HG03354 (cell line): Measurements from ENCODE around the gene POLA1.

Experiments used
- ATAC-seq: cut with Tn5 transposase; IDR thresholded peaks from one replicate; pipeline ENCODE4 v1.9.1; 2021; ENCODE audit warnings: mild to moderate bottlenecking; ENCODE audit not compliant: unreplicated experiment, poor library complexity, severe bottlenecking

The POLA1 gene

DNA sequence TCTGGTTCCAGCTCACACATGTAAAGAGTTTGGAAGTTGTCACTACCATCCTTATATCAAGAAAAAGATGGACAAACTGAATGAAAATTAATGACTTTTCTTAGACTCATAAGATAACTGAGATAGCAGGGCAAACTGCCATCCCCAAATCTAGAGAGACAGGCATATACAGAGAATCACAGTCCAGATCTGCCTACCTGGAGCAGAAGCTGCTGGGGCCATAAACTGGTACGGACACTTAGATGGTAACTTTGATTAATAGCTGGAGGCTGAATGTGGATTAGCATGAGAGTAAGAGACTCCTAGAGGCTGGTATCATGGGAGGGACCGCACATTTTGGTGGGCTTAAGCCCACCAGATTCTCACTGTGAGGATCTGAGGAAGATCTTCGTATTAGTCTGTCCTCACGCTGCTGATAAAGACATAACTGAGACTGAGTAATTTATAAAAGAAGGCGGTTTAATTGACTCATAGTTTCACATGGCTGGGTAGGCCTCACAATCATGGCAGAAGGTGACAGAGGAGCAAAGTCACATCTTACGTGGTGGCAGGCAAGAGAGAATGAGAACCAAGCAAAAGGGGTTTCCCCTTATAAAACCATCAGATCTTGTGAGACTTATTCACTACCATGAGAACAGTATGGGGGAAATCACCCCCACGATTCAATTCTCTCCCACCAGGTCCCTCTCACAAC, 10.8 kb upstream of the POLA1 start:
- ATAC-seq, result no peak

DNA sequence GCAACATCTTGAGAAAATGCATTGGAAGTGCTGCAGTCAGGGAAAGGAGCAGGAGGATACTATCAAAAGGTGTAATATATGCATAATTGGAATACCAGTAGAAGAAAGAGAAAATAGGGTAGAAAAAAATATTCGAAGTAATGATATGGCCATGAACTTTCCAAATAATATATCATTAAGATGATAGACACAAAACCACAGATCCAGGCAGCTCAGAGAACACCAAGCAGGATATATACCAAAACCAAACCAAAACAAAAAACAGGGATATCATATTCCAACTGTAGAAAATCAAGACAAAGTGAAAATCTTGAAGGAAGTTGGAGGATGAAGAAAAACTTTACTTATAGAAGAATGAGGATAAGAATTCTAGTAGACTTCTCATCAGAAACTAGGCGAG, 9.7 kb upstream of the POLA1 start:
- ATAC-seq, result no peak

DNA sequence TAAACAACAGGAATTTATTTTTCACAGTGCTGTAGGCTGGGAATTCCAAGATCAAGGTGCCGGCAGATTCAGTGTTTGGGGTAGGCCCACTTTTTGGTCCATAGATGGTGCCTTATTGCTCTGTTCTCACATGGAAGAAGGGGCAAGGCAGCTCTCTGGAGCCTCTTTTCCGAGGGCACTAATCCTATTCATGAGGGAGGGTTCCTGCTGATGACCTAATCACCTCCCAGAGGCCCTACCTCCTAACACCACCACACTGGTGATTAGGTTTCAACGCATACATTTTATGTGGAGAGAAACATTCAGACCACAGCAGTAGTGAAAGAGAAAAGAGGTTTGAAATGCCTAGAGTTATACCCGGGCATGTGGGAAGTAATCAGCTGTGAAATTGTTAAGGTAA, 1.4 kb upstream of the POLA1 start:
- ATAC-seq, result no peak

DNA sequence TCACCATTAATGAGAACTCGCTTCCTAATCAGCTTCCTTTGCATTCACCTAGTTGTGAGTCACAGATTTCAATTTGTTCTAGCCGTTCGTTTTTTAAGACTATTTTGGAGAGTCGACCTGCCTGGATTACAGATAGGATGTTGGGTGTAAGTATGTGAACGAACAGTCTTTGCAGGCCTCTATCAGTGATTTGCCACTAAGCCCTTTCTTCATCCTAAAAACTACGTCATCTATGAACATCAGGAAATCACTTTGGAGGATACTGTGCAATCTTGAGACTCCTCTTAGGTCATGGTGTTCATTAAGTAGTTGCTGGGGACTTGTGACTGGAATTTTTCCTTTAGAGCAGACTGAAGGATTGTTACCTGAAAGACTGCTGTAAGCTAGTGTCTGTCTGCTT, 1.1 kb downstream of the POLA1 start:
- no peak for ATAC-seq

DNA sequence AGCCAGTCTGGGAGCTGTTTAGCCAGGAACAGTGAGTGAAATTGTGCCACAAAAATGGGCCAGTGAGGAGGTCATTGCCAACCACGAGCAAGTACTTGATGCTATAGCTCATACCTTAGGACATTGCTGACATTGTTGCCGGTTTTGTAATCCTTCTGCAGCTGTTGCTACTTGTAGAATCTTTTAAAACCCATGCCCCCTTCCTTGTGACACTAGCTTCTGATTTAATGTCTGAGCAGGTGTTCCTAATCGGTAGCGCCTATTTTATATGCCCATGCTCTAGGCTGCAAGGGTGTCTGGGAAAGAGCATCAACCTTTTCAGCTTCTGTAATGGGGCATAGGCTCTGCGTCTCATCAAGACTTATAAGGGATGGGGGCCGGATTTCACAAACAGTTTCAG, 2.6 kb downstream of the POLA1 start:
- ATAC-seq, result no peak

DNA sequence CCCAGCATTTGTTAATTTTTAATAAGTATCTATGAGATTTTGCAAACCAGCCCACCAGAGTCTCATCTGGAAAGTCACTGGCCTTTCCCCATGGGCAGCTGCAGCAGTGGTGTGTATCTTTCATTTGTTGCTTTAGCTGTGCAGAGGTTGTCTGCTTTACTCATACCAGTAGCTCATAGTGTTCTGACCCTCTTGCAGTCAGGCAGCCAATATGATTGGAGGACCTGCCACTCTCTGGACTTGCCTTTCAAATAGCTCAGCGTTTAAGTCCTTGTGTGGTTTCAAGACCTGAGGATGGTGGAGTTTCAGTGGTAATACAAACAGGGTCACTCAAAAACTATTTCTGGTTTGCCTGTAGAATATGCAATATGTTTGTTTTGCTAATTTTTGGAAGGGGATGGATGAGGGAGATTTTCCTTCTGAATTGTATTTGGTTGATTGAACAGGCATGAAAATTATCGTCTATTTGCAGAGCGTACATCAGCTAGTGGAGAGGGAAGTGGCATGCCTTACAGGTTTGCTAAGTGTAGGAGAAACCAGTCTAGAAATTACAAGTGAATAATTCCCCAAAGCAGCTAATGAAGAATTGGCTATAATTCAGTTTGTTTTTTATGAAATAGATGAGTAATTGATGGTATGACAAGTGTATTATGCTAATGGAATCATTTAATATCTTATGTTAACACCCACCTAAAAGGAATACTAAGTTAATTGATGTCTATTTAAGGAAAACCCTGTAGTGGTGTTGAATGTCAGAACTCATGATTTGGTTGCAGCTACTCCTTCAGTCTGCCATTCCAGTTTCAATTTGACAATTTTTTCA, 8.9 kb downstream of the POLA1 start:
- ATAC-seq, result peak; percentile 99

DNA sequence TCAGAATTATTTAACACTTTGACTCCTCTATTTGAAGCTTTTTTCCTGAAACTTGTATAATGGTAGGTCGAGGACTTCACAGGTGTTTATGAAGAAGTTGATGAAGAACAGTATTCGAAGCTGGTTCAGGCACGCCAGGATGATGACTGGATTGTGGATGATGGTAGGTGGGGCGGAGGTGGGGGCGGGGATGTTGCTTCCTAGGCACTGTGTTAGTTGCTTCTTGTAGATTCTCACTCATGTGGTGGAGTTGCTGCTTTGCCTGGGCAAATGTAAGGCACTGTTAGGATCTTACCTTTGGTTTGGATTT, 9.4 kb downstream of the POLA1 start:
- ATAC-seq, result no peak

DNA sequence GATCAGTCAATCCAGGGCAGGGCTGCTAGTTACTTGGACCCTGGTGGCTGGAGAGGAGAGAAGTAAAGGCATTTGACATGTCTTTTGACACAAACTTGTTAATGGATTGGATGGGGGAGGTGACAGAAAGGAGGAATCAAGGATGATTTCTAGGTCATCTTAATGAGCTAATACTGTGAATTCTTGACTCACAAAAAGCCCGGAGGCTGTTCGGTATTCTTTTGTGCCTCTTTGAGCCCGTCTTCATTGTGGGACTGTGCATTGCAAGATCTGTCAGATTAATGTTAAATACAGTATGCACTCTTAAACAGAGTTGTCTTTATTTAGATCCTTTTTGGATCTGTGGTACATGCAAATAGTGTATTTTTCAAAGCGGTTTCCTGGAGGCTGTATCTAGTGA, 25.1 kb downstream of the POLA1 start:
- ATAC-seq, result no peak

DNA sequence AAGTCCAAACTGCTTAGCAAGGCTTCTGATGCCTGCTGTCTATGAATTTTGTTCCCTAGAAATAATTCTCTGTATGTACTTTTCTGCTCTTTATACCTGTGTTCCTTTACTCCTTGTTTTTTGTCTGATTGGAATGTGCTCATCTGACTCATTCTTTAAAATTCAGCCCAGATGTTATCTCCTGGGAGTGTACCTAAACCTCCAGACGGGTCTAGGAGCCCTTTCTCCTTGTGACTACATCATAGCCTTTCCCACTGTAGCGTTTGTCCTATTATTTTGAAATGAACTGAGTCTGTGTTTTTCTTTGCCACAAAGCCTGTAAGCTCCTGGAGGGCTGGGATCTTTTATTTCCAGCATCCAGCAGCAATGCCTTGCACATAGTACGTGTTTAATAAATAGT, 26.3 kb downstream of the POLA1 start:
- no peak for ATAC-seq

DNA sequence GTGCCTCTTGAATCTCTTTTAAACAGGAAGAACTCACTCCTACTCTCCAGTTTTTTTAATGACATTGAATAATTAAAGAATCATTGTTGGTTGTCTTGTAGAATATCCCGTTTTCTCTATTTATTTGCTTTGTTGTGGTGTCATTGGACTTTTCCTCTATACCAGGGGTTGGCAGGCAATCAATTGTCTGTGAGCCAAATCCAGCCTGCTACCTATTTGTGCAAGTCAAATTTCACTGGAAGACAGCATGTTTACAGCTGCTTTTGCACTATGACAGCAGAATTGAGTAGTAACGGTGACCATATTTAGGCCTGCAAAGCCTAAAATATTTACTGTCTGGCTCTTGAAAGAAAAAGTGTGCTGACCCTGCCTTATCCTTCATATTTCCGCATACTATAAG, 34.8 kb downstream of the POLA1 start:
- ATAC-seq, result no peak

DNA sequence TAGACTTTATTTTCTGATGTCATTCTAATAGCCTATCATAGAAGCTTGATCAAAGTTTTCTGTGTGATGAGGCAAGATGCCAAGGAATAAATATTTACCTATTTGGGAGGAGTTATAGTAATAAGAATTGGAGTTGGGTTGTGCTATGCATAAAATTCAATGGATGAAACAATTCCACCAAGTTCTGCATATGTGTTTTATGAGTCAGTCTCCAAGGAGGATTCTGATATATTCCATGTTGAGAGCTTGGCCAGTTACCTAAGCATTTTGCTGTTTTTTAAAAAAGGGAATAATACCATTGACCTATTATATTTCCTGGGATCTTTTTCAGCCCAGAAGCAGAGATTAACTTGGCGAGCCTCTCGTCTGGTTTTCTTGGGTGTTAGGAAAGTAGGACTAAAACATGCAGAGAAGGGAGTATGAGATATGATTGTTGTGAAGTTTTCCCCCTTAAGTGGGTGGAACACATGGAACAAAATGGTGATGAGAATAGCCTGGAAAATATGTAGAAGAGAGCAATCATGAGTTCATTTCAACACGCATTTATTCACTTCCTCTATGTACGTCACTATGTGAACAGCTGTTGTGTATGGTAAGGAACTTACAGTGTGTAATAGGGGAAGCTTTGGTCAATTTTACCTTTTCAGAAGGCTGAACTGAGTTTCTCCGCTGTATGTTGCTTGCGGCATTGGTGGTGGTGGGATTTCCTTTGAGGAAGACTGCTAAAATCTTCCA, 39.2 kb downstream of the POLA1 start:
- no peak for ATAC-seq

DNA sequence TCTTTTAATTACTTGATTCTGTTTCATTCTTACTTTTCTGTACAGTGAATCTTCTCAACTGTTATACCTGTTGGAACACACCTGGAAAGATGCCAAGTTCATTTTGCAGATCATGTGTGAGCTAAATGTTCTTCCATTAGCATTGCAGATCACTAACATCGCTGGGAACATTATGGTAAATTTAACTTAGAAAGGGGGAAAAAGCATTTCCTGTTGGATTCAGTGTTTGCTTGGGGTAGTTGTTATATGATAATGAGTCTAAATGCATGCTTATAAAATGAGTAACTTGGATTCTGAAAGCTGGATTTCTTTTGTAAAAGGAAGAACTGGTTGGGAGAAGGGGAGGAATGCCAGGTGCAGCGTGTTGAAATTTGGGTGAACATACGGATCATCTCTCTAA, 47.6 kb downstream of the POLA1 start:
- no peak for ATAC-seq

DNA sequence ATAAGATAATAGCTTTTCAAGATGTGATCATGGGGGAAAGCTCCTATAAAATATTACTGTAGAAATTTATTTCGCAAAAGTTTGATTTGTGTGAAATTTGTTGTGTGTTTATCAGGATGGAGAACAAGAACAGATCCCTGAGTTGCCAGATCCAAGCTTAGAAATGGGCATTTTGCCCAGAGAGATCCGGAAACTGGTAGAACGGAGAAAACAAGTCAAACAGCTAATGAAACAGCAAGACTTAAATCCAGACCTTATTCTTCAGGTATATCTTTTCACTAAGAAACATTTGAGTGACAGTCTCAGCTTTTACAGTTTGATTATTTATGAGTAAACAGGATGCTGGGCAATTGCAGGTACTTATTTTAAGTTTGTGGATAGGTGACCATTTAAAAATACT, 54.5 kb downstream of the POLA1 start:
- ATAC-seq, result no peak

DNA sequence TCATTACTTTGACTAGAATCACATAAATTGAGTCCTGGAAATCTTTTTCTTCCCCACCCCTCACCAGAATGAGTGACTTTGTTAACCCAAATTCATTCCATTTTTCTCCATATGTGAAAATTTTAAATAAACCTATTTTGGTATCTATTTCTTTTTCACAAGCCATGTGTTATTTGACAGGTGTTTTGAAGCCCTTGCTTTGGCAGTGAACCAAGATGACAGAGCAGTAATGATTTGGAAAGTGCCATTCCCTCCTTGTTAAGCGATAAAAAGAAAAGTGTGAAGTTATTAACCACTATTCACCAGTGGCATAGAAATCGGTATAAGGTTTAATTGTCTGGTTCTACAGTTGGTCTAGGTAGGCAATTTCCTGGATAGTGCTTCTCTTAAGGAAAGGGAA, 66.1 kb downstream of the POLA1 start:
- ATAC-seq, result no peak

DNA sequence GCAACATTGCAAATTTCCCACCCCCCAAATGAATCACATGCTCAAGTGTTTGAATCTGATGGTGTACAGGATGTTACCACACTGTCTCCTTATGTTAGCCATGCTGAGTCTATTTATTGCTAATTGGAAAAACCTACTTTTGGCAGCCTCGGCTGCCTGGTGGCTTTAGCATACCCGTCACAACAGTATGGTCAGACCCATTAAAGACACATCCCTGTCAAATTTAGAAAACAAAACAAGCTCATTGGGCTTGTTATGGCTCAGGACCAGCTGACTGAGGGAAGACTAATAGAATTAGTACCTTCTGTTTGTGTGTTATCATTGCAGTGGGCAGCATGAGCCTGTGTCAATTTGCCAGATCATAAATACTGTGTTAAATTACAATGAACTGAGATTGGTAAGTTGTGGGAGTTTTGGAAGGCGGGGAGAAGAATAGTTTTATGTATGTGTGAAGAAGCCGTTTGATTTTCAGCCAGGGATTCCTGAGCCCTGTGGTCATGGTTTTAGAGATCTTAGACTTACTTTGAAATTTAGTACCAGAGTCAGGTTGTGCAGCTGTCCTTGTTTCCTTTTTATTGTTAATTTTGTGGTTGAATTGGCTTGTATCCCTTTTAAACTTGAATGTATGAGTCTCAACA, 66.8 kb downstream of the POLA1 start:
- ATAC-seq, result no peak

DNA sequence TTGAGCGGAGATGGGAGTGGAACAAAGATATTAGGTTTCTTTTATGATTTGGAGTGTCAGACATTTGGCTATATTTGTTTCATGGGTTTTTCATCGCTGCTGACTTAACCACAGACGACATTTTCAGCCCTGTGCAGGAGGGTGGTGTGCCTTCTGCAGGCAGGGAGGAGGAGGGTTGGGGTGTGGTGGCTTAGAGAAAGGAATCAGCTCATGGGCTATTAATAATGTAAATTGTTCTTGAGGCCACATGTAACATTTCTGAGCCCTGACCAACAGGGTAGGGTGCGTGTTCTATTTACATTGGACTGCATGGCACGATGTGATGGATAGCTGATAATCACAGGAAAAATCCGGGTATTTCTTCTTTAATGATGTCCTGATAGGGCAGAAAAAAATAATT, 67.6 kb downstream of the POLA1 start:
- no peak for ATAC-seq

DNA sequence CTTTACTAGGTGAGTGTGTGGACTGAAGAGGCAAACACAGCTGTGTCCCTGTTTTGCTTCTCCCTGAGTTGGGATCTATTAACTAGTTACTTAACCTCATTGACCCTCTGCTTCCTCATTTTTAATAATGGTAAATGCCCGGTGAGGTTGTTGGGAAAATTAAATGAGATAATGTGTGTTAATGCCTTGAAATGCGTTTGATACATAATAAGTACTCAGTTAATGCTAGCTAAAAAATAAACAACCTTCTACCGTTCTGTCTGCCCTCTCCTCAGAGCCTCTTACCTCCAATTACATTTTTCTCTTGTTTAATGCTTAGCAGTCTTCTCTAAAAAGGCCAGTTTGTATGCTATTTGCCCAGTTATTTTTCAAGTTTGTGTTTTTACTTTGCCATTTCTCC, 70.3 kb downstream of the POLA1 start:
- no peak for ATAC-seq

DNA sequence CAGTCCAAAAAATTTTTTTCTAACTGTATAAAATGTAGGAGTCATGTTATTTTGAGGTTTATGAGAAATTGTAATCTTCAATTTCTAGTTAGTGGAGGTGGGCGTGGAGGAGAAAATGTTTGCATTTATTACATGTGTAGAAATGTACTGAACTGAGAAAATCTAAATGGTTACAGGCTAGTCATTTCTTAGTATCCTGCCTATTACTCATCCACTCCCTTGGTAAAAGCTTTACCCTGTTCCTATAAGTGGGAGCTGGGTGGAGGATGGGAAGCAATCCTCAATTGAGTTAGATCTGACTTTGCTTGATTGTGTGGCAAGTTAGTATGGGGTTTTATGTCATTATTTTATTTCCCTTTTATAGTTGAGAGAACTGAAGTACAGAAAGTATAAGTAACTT, 73.8 kb downstream of the POLA1 start:
- no peak for ATAC-seq

DNA sequence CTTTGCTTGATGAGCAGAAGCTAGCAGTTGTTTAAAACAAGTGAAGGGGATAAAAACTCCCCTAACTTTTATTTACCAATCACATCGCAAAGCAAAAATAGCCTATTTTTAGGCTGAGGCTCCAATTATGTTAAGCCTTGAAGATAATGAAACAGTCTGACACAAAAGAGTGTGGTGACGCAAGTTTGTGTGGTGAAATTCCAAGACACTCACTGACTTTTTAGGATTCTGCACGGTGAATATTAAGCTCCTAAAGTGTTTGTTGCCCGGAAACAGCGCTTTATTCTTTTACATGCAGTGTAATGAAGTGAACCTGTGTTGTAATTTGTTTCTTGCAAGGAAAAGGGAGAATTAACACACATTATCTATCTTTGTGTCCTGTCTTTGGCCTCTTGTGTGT, 74.8 kb downstream of the POLA1 start:
- no peak for ATAC-seq

DNA sequence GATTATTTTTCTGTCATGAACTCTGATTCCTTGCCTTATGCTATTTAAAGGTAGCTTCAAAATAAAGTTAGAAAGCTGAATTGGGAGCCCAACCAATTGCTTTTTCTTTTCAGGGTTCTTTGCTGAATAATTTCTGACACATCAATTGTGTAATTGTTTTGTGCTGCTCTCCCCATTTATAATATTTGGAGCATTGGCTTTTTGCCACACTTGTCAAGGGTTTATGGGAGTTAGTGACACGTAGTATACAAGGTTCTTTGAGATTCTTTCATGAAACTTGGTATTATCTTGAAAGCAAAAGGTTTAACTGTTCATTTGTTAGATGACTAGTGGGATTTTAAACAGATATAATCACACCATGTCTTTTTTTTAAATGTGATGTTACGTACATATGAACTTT, 80.9 kb downstream of the POLA1 start:
- ATAC-seq, result no peak

DNA sequence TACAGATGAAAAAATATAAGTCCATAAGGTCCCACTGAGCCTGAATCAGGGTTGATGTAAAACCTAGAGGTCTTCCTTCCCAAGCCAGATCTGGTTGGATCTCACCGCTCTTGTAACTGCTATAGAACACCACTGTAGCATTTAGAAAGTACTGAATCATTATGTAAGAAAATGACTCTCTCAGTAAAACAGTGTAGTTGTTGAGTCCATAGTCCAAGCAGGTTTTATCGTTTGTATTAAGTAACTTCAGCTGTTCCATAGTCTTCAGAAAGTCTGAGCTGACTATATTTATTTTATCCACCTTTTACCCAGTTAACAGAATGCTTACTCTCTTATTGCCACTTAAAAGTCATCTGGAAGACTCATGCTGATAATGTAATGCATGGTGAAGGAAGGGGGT, 82.2 kb downstream of the POLA1 start:
- no peak for ATAC-seq
